Erythroblast (primary cell): ENCODE results near the gene ARHGEF10L.

Source experiments
- GATA1 ChIP-seq: IDR thresholded peaks from 2 replicates; pipeline ENCODE4 v1.6.1; 2011; ENCODE audit warnings: low read depth, mild to moderate bottlenecking, control low read depth, low read length, moderate library complexity
- POLR2A ChIP-seq: IDR thresholded peaks from 2 replicates; pipeline ENCODE4 v1.6.1; 2011; ENCODE audit warnings: mild to moderate bottlenecking, low read length

DNA sequence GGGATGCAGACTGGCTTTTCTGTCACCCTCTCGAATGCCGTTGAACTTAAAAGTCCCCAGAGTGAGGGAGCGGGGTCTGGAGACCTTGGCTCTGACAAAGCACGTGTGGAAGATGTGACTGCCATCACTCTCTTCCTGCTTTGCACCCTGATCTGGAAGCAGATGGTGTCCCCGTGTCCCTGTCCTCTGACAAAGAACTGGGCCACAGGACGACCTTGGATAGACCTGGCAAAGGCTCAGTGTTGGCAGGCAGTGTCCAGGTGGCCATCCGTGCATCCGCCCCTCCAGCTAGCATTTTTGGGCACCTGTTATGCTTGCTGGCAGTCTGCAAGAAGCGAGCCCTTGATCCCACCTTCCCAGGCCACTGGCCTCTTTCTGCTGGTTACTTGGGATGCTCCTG is 27.4 kb downstream of the ARHGEF10L start:
- TF ChIP-seq POLR2A: no peak
- no peak for TF ChIP-seq GATA1
